Measurements from ENCODE around the gene MAGI2. TPM values are rescaled to one million over a fixed set of nuclear protein-coding genes. Genes with fewer than 3 reads are reported as not detected.

Gene MAGI2
- total RNA-seq, 4 donors from 2014 or later, result 0.98 to 4.8 (median 2.5) TPM

- no peak for DNase-seq (ENCODE audit: low spot score in 2 of 2)
- H3K36me3 ChIP-seq, result no peaks in the 10 kb centered on the region
- no peaks in the 10 kb centered on the region for H3K4me1 ChIP-seq
- TF ChIP-seq EP300 (IDR thresholded peaks at IDR 0.05) (no peak), POLR2A (IDR thresholded peaks at IDR 0.05) (no peak), POLR2AphosphoS5 (IDR thresholded peaks at IDR 0.05) (no peak), CTCF (IDR thresholded peaks at IDR 0.05) (no peak)
- no peaks in the 10 kb centered on the region for H3K9me3 ChIP-seq
- H3K4me3 ChIP-seq, result no peak overlapping the region
- WGBS, result 95% methylated on average over 5 of the region's 5 CpGs
- H3K27me3 ChIP-seq, result no peaks in the 10 kb centered on the region
- H3K27ac ChIP-seq, result no peak overlapping the region
These were observed 294.3 kb downstream of the MAGI2 start for GRCh38 chr7:79159040-79159664.

- Histone ChIP-seq H3K36me3 (no peaks in the 10 kb centered on the region), H3K27me3 (no peaks in the 10 kb centered on the region), H3K4me3 (no peak overlapping the region), H3K9me3 (no peaks in the 10 kb centered on the region), H3K4me1 (no peaks in the 10 kb centered on the region), H3K27ac (no peak overlapping the region)
- WGBS, result 86% methylated on average over 2 of the region's 2 CpGs
- DNase-seq (ENCODE audit: low spot score in 2 of 2), result no peak
- TF ChIP-seq EP300 (IDR thresholded peaks at IDR 0.05) (no peak), POLR2AphosphoS5 (IDR thresholded peaks at IDR 0.05) (no peak), POLR2A (IDR thresholded peaks at IDR 0.05) (no peak), CTCF (IDR thresholded peaks at IDR 0.05) (no peak)
These were observed 296.2 kb downstream of the MAGI2 start for GRCh38 chr7:79157281-79157680.

GRCh38 chr7:79149831-79150230 lies 303.6 kb downstream of the MAGI2 start:
- H3K9me3 ChIP-seq, result no peaks in the 10 kb centered on the region
- no peaks in the 10 kb centered on the region for H3K27me3 ChIP-seq
- H3K4me3 ChIP-seq, result no peak overlapping the region
- no peak overlapping the region for H3K27ac ChIP-seq
- H3K36me3 ChIP-seq, result no peaks in the 10 kb centered on the region
- DNase-seq (ENCODE audit: low spot score in 2 of 2), result no peak
- H3K4me1 ChIP-seq, result no peaks in the 10 kb centered on the region
- WGBS, result 28% methylated on average over 1 of the region's 1 CpG
- TF ChIP-seq POLR2A (IDR thresholded peaks at IDR 0.05) (no peak), POLR2AphosphoS5 (IDR thresholded peaks at IDR 0.05) (no peak), CTCF (IDR thresholded peaks at IDR 0.05) (no peak), EP300 (IDR thresholded peaks at IDR 0.05) (no peak)

GRCh38 chr7:79142706-79143105 lies 310.8 kb downstream of the MAGI2 start:
- no peak for DNase-seq (ENCODE audit: low spot score in 2 of 2)
- TF ChIP-seq CTCF (IDR thresholded peaks at IDR 0.05), result no peak
- Histone ChIP-seq H3K9me3 (no peaks in the 10 kb centered on the region), H3K27me3 (no peaks in the 10 kb centered on the region), H3K36me3 (no peaks in the 10 kb centered on the region), H3K27ac (no peak overlapping the region), H3K4me1 (no peaks in the 10 kb centered on the region), H3K4me3 (no peak overlapping the region)
- 68% methylated on average over 3 of the region's 3 CpGs for WGBS

GRCh38 chr7:79141252-79141651 lies 312.2 kb downstream of the MAGI2 start:
- TF ChIP-seq POLR2A (IDR thresholded peaks at IDR 0.05) (no peak), EP300 (IDR thresholded peaks at IDR 0.05) (no peak), POLR2AphosphoS5 (IDR thresholded peaks at IDR 0.05) (no peak), CTCF (IDR thresholded peaks at IDR 0.05) (no peak)
- Histone ChIP-seq H3K36me3 (no peaks in the 10 kb centered on the region), H3K9me3 (no peaks in the 10 kb centered on the region), H3K4me1 (no peaks in the 10 kb centered on the region), H3K4me3 (no peak overlapping the region), H3K27me3 (no peaks in the 10 kb centered on the region), H3K27ac (no peak overlapping the region)
- no peak for DNase-seq (ENCODE audit: low spot score in 2 of 2)
- WGBS, result 64% methylated on average over 1 of the region's 1 CpG

All from suprapubic skin (tissue), 4 donors.